H7 (cell line): ENCODE measurements around the gene FAM124B. TPM values are rescaled to one million over a fixed set of nuclear protein-coding genes. Genes with fewer than 3 reads are reported as not detected.

Experiments used
- DNase-seq: peaks from one replicate; pipeline ENCODE4 v3.0.0; 2012
- H3K27me3 ChIP-seq: 2 replicates; pipeline ENCODE4 v1.6.0; 2011; ENCODE audit warnings: mild to moderate bottlenecking, low read length; ENCODE audit not compliant: control insufficient read depth, insufficient read depth
- H3K36me3 ChIP-seq: replicated peaks from 2 replicates; pipeline ENCODE4 v1.5.1; 2011; ENCODE audit warnings: low read length; ENCODE audit not compliant: control insufficient read depth, insufficient read depth
- H3K4me3 ChIP-seq: 2 replicates; pipeline ENCODE4 v1.5.1; 2011; ENCODE audit warnings: low read depth, mild to moderate bottlenecking, control low read depth, low read length, moderate library complexity; ENCODE audit not compliant: insufficient read depth
- total RNA-seq: library from RNA; depleted of rRNA; stranded (reverse); fragments of >200 nt; shearing (Covaris generic); gene quantifications from 2 replicates; pipeline ENCODE4 v1.2.3, GENCODE V29; 2014; rRNA removed

FAM124B gene
- 0.22 and 0.31 TPM in 2 replicates for total RNA-seq

- H3K36me3 ChIP-seq: no peaks in the 10 kb centered on the region
- no peak within 1 kb of the TSS for H3K4me3 ChIP-seq
- no peak for DNase-seq
- H3K27me3 ChIP-seq: no peaks in the 10 kb centered on the region
These were observed at the start of gene FAM124B for GRCh38 chr2:224401641-224402342. Gene FAM124B, minus strand, starts transcription at chr2:224402107. Its CDS starts 339 bp downstream, at chr2:224401768.

GRCh38 chr2:224449212-224450147 lies 47.6 kb upstream of the FAM124B start:
- no peaks in the 10 kb centered on the region for H3K27me3 ChIP-seq
- no peak overlapping the region for H3K4me3 ChIP-seq
- H3K36me3 ChIP-seq: no peaks in the 10 kb centered on the region
- peak; percentile 37 for DNase-seq

GRCh38 chr2:224448236-224448635 lies 46.3 kb upstream of the FAM124B start:
- Histone ChIP-seq H3K27me3 (no peaks in the 10 kb centered on the region), H3K36me3 (no peaks in the 10 kb centered on the region), H3K4me3 (no peak overlapping the region)
- DNase-seq: no peak

DNA sequence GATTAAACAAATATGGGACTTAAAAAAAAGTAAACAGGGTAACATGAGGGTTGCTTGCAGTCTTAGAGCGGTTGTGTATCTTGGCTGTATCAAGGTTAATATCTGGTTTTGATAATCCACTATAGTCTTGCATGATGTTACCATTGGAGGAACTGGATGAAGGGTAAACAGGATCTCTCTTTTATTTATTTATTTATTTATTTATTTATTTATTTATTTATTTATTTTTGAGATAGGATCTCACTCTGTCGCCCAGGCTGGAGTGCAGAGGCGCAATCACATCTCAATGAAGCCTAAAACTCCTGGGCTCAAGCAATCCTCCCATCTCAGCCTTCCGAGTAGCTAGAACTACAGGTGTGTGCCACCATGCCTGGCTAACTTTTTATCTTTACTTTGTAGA lies 42.9 kb upstream of the FAM124B start:
- Histone ChIP-seq H3K27me3 (no peaks in the 10 kb centered on the region), H3K4me3 (no peak overlapping the region), H3K36me3 (no peaks in the 10 kb centered on the region)
- no peak for DNase-seq

DNA sequence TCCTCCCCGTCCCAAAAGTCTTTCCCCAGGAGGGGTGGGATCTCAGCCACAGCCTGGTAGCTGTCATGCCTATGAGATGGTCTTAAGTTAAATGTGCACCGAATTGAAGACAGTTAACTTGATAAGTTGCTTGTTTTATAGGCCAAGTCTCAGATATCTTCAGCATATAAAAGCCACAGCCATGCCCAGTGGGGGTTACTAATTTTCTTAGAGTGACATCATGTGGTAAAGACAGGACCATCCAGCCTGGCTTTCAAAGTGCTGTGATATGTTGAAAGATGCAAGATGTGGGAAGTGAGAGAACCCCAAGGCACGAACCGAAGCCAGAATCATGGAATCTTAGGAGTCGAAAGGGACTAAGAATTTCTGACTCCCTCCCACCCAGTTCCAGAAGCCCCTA lies 42.1 kb upstream of the FAM124B start:
- H3K36me3 ChIP-seq: no peaks in the 10 kb centered on the region
- no peak for DNase-seq
- H3K27me3 ChIP-seq: no peaks in the 10 kb centered on the region
- no peak overlapping the region for H3K4me3 ChIP-seq

DNA sequence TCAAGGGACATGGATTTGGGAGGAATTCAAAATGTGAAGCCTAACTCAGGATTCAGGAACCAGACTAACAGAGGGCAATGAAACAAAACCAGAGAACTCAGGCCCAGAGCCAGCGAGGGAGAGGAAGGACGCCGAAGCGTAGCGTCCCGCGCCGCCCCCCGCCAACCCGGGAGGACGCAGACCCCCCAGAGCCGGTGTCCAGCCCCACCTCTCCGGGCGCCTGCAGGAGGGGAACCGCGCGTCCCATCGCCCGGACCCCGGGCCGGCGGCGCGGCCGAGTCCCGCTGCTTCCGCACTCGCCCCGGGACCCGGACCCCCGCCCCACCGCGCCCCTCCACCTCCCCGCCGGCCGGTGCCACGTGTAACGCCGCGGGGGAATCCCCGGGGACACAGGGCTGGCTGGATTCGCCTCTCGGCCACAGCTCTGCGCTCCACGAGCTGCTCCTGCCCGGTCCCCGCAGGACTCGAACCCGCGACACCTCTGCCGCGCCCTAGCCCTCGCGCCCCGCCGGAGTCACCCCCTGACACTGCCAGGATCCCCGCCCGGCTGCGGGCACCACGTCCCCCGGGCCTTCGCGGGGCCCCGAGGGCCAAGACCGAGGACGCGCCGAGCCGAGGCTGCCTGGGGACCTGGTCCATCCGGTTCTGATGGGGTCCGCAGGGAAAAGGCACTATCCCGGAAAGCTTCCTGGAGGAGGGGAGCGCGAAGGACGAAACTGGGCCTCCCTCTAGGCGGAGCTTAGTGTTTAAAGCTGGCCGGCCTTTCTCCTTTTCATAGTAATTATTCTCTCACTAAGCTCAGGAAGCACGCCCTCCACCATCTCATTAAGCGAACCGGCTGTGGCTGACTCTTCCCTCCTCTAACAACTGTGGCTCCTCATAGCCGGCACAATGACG lies 40.4 kb upstream of the FAM124B start:
- Histone ChIP-seq H3K27me3 (no peaks in the 10 kb centered on the region), H3K4me3 (no peak overlapping the region), H3K36me3 (no peaks in the 10 kb centered on the region)
- peak; percentile 30 for DNase-seq

GRCh38 chr2:224440988-224441387 lies 39.1 kb upstream of the FAM124B start:
- H3K36me3 ChIP-seq: no peaks in the 10 kb centered on the region
- H3K27me3 ChIP-seq: no peaks in the 10 kb centered on the region
- H3K4me3 ChIP-seq: no peak overlapping the region
- no peak for DNase-seq

GRCh38 chr2:224438726-224439125 lies 36.8 kb upstream of the FAM124B start:
- H3K36me3 ChIP-seq: no peaks in the 10 kb centered on the region
- DNase-seq: no peak
- H3K27me3 ChIP-seq: no peaks in the 10 kb centered on the region
- no peak overlapping the region for H3K4me3 ChIP-seq

GRCh38 chr2:224436634-224437033 lies 34.7 kb upstream of the FAM124B start:
- H3K27me3 ChIP-seq: no peaks in the 10 kb centered on the region

GRCh38 chr2:224434618-224435017 lies 32.7 kb upstream of the FAM124B start:
- no peak for DNase-seq
- Histone ChIP-seq H3K27me3 (no peaks in the 10 kb centered on the region), H3K36me3 (no peaks in the 10 kb centered on the region), H3K4me3 (no peak overlapping the region)

More at GRCh38 chr2:224436634-224437033, 34.7 kb upstream of the FAM124B start:
- Histone ChIP-seq H3K36me3 (no peaks in the 10 kb centered on the region), H3K4me3 (no peak overlapping the region)
- no peak for DNase-seq

- Histone ChIP-seq H3K27me3 (no peaks in the 10 kb centered on the region), H3K4me3 (no peak overlapping the region), H3K36me3 (no peaks in the 10 kb centered on the region)
- DNase-seq: peak; percentile 87
These were observed 31.5 kb upstream of the FAM124B start for GRCh38 chr2:224433442-224433841.

GRCh38 chr2:224432003-224432579 lies 30.2 kb upstream of the FAM124B start:
- Histone ChIP-seq H3K36me3 (no peaks in the 10 kb centered on the region), H3K4me3 (no peak overlapping the region), H3K27me3 (no peaks in the 10 kb centered on the region)
- DNase-seq: no peak

GRCh38 chr2:224429441-224429810 lies 27.5 kb upstream of the FAM124B start:
- DNase-seq: no peak
- no peaks in the 10 kb centered on the region for H3K36me3 ChIP-seq
- H3K27me3 ChIP-seq: no peaks in the 10 kb centered on the region
- H3K4me3 ChIP-seq: no peak overlapping the region
